WTC11 (cell line): ENCODE results near the gene NETO1.

ENCODE experiments used
- AFF4 ChIP-seq: sonication (generic); formaldehyde crosslinking; IDR thresholded peaks from 2 replicates; pipeline ENCODE4 v1.8.1; 2023; ENCODE audit warnings: mild to moderate bottlenecking, missing genetic modification reagents, borderline replicate concordance
- ATF2 ChIP-seq: sonication (generic); formaldehyde crosslinking; IDR thresholded peaks from 2 replicates; pipeline ENCODE4 v1.8.1; 2022; ENCODE audit warnings: low read depth, missing genetic modification reagents, borderline replicate concordance
- CBFB ChIP-seq: sonication (generic); formaldehyde crosslinking; IDR thresholded peaks from 2 replicates; pipeline ENCODE4 v1.8.1; 2022; ENCODE audit warnings: mild to moderate bottlenecking, low read depth, missing genetic modification reagents
- CTCF ChIP-seq: fragments of 200-600 bp; IDR thresholded peaks from 2 replicates; pipeline ENCODE4 v1.8.0; 2022; ENCODE audit warnings: antibody characterized with exemption
- E2F4 ChIP-seq: sonication (generic); formaldehyde crosslinking; IDR thresholded peaks from 2 replicates; pipeline ENCODE4 v1.8.1; 2022; ENCODE audit warnings: low read depth, mild to moderate bottlenecking, moderate library complexity, missing genetic modification reagents, borderline replicate concordance
- E2F5 ChIP-seq: sonication (generic); formaldehyde crosslinking; IDR thresholded peaks from 2 replicates; pipeline ENCODE4 v1.8.1; 2022; ENCODE audit warnings: mild to moderate bottlenecking, moderate library complexity, missing genetic modification reagents
- ELF4 ChIP-seq: sonication (generic); formaldehyde crosslinking; IDR thresholded peaks from 2 replicates; pipeline ENCODE4 v1.8.1; 2022; ENCODE audit warnings: low read depth, mild to moderate bottlenecking, moderate library complexity, missing genetic modification reagents
- GRHL2 ChIP-seq: fragments of 250-450 bp; sonication (Bioruptor Pico); IDR thresholded peaks from 2 replicates; pipeline ENCODE4 v1.8.0; 2022; ENCODE audit warnings: mild to moderate bottlenecking, moderate library complexity; ENCODE audit not compliant: insufficient replicate concordance, severe bottlenecking
- PRRX2 ChIP-seq: fragments of 250-450 bp; sonication (Bioruptor Pico); IDR thresholded peaks from 2 replicates; pipeline ENCODE4 v1.8.0; 2021; ENCODE audit warnings: mild to moderate bottlenecking
- RELA ChIP-seq: sonication (generic); formaldehyde crosslinking; IDR thresholded peaks from 2 replicates; pipeline ENCODE4 v1.8.1; 2022; ENCODE audit warnings: missing genetic modification reagents, mild to moderate bottlenecking, borderline replicate concordance
- SP1 ChIP-seq: sonication (generic); formaldehyde crosslinking; conservative IDR thresholded peaks from 2 replicates; pipeline ENCODE4 v1.8.1; 2022; ENCODE audit warnings: missing genetic modification reagents
- TEAD4 ChIP-seq: sonication (generic); formaldehyde crosslinking; IDR thresholded peaks from 2 replicates; pipeline ENCODE4 v1.8.0; 2022; ENCODE audit warnings: mild to moderate bottlenecking, missing genetic modification reagents

- TF ChIP-seq CBFB = no peak
- TF ChIP-seq TEAD4 (CRISPR knock-in tag) = no peak
- TF ChIP-seq CTCF = no peak
- no peak for TF ChIP-seq ELF4 (CRISPR knock-in tag)
- TF ChIP-seq SP1 (CRISPR knock-in tag) = no peak
- TF ChIP-seq ATF2 (CRISPR knock-in tag) = no peak
- no peak for TF ChIP-seq AFF4 (CRISPR knock-in tag)
- no peak for TF ChIP-seq RELA (CRISPR knock-in tag)
- no peak for TF ChIP-seq E2F5 (CRISPR knock-in tag)
- TF ChIP-seq GRHL2 (CRISPR knock-in tag) = no peak
- no peak for TF ChIP-seq PRRX2 (CRISPR knock-in tag)
- TF ChIP-seq E2F4 = no peak
Measured at GRCh38 chr18:72847771-72848170, 20.0 kb downstream of the NETO1 start.
